DMS53 treated with DMSO at 0.1 percent for 48 hours (cell line): ENCODE results near the gene CASP9.
A peak's percentile ranks its signal among the peaks of the same experiment; 100 is the strongest.
"Not testable (repeated sequence)": the region's sequence is repeated elsewhere in the genome, so short reads cannot be mapped to it uniquely, and the experiment has no call there.

Source experiments
- DNase-seq: peaks from one replicate; lab custom pipeline; 2025; ENCODE audit not compliant: unreplicated experiment; lab: John Stamatoyannopoulos, UW

CASP9 gene

GRCh38 chr1:15526021-15526489, 2.0 kb upstream of the CASP9 start:
- peak; percentile 72 for DNase-seq

GRCh38 chr1:15525050-15526020, 1.3 kb upstream of the CASP9 start:
- DNase-seq = peak; percentile 43

- peak; percentile 93 for DNase-seq
Observed at GRCh38 chr1:15524283-15525049, 451 bp upstream of the CASP9 start.

- DNase-seq = peak; percentile 42
Observed at GRCh38 chr1:15523104-15524020, 653 bp downstream of the CASP9 start.

GRCh38 chr1:15522551-15522950, 1.5 kb downstream of the CASP9 start:
- DNase-seq = no peak

- not testable (repeated sequence) for DNase-seq
Observed at GRCh38 chr1:15521206-15521906, 2.7 kb downstream of the CASP9 start.

- no peak for DNase-seq
Observed at GRCh38 chr1:15519625-15520024, 4.4 kb downstream of the CASP9 start.

GRCh38 chr1:15515022-15515663, 8.9 kb downstream of the CASP9 start:
- no peak for DNase-seq

GRCh38 chr1:15514557-15514956, 9.5 kb downstream of the CASP9 start:
- DNase-seq = not testable (repeated sequence)

- no peak for DNase-seq
Observed at GRCh38 chr1:15513919-15514318, 10.1 kb downstream of the CASP9 start.

GRCh38 chr1:15513192-15513591, 10.8 kb downstream of the CASP9 start:
- DNase-seq = no peak

- DNase-seq = no peak
Observed at GRCh38 chr1:15510611-15511405, 13.2 kb downstream of the CASP9 start.

- no peak for DNase-seq
Observed at GRCh38 chr1:15509586-15509985, 14.4 kb downstream of the CASP9 start.

- DNase-seq = no peak
Observed at GRCh38 chr1:15508700-15509487, 15.1 kb downstream of the CASP9 start.

GRCh38 chr1:15507278-15507677, 16.7 kb downstream of the CASP9 start:
- DNase-seq = no peak

- DNase-seq = no peak
Observed at GRCh38 chr1:15506831-15507230, 17.2 kb downstream of the CASP9 start.

- no peak for DNase-seq
Observed at GRCh38 chr1:15504436-15504835, 19.6 kb downstream of the CASP9 start.
